Lower leg skin (tissue), 4 donors: ENCODE results near the gene NFYB. TPM values are rescaled to one million over a fixed set of nuclear protein-coding genes. Genes with fewer than 3 reads are reported as not detected.

ENCODE experiments used
- DNase-seq, 2 donors: peaks; one replicate each; pipeline ENCODE4 v3.0.0-alpha.2; 2019; ENCODE audit warnings: low spot score in 2 of 2
- H3K4me3 ChIP-seq: fragments of 200-600 bp; sonication (generic); 2 replicates; pipeline ENCODE4 v1.5.1; 2017; ENCODE audit warnings: mild to moderate bottlenecking, low read depth; ENCODE audit not compliant: poor library complexity, severe bottlenecking
- POLR2A ChIP-seq, 2 donors: fragments of 450-650 bp; IDR thresholded peaks; one replicate each; pipeline ENCODE4 v1.6.1; 2016 to 2017; ENCODE audit warnings: antibody characterized with exemption in 2 of 2, mild to moderate bottlenecking in 1 of 2, moderate library complexity in 1 of 2
- WGBS, 2 donors: methylation state at CpG; one replicate each; pipeline ENCODE4 v1.1.5; 2018; 5-methylcytosine and 5-hydroxymethylcytosine counted together
- intact Hi-C: fragments of 100-400 bp; cut with DNase I; formaldehyde crosslinking; loops from one replicate; pipeline ENCODE4 v1.15.0; 2023; ENCODE audit warnings: low total_unique reads
- total RNA-seq, 4 donors: library from RNA; depleted of rRNA; stranded (reverse); fragments of >200 nt; gene quantifications; one replicate each; pipeline ENCODE4 v1.1.0, GENCODE V29; 2016
- TF ChIP-seq, protein P1 (sequence below), 3 donors: fragments of 450-650 bp; IDR thresholded peaks; one replicate each; pipeline ENCODE4 v1.5.1; 2016; ENCODE audit warnings: antibody characterized with exemption in 3 of 3, mild to moderate bottlenecking in 3 of 3, moderate library complexity in 2 of 3

NFYB gene
- total RNA-seq, 4 donors from 2014 or later, result 10.6 to 20.5 (median 14.3) TPM

- TF ChIP-seq POLR2A (IDR thresholded peaks at IDR 0.05), result no peak
- TF ChIP-seq, protein P1, sequence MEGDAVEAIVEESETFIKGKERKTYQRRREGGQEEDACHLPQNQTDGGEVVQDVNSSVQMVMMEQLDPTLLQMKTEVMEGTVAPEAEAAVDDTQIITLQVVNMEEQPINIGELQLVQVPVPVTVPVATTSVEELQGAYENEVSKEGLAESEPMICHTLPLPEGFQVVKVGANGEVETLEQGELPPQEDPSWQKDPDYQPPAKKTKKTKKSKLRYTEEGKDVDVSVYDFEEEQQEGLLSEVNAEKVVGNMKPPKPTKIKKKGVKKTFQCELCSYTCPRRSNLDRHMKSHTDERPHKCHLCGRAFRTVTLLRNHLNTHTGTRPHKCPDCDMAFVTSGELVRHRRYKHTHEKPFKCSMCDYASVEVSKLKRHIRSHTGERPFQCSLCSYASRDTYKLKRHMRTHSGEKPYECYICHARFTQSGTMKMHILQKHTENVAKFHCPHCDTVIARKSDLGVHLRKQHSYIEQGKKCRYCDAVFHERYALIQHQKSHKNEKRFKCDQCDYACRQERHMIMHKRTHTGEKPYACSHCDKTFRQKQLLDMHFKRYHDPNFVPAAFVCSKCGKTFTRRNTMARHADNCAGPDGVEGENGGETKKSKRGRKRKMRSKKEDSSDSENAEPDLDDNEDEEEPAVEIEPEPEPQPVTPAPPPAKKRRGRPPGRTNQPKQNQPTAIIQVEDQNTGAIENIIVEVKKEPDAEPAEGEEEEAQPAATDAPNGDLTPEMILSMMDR (IDR thresholded peaks at IDR 0.05), result no peak
- 84 to 88% methylated on average over 6 of the region's 6 CpGs for WGBS, 2 donors
- intact Hi-C loops, result no loop called here
- no peak for DNase-seq
- no peak overlapping the region for H3K4me3 ChIP-seq
These were observed 34.5 kb upstream of the NFYB start for GRCh38 chr12:104172570-104172947.

- 83 to 88% methylated on average over 28 of the region's 28 CpGs for WGBS, 2 donors
- TF ChIP-seq, protein P1 (IDR thresholded peaks at IDR 0.05), result no peak
- no peak for TF ChIP-seq POLR2A (IDR thresholded peaks at IDR 0.05)
- H3K4me3 ChIP-seq, result no peak overlapping the region
- DNase-seq, result no peak
- intact Hi-C loops, result no loop called here
These were observed 34.0 kb upstream of the NFYB start for GRCh38 chr12:104171785-104172569.

GRCh38 chr12:104168596-104168995, 30.6 kb upstream of the NFYB start:
- intact Hi-C loops, result no loop called here
- DNase-seq, result peak in 1 of 2 donors; percentile 26
- TF ChIP-seq POLR2A (IDR thresholded peaks at IDR 0.05), result no peak
- TF ChIP-seq, protein P1 (IDR thresholded peaks at IDR 0.05), result no peak
- WGBS, 2 donors, result 90 to 91% methylated on average over 5 of the region's 5 CpGs
- H3K4me3 ChIP-seq, result no peak overlapping the region

DNA sequence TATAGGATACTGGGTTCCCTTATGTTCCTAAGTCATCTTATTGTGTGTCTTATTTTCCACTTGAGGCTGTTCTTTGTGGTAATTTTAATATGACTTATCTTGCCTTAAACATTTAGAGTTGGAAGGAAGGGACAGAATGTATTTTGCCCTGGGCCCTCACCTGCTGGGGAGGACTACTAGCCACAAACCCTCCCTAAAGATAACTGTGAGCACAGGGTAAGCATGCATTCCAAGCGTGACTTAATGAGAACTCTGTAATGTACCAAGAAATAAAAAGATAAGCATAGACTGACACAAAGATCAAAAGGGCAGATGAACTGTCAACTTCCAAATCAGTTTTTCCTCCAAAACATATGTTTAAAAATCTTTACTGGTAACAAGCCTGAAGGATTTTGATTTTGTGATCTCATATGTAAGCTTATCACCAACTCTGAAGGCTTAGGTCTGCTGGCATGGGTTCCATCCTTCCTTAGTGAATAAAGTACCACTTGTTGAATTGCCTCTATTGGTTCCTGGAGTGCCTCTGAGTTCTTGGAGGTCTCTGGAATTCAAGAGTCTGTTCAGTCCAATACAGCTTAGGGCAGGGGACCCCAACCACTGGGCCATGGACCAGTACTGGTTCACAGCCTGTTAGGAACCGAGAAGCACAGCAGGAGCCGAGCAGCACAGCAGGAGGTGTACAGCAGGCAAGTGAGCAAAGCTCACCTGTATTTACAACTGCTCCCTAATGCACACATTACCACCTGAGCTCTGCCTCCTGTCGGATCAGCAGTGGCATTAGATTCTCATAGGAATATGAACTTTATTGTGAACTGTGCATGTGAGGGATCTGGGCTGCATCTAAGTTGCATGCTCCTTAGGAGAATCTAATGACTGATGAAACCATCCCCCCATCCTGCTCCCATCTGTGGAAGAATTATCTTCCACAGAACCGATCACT, 29.8 kb upstream of the NFYB start:
- no peak for DNase-seq
- WGBS, 2 donors, result 87 to 92% methylated on average over 5 of the region's 5 CpGs
- H3K4me3 ChIP-seq, result no peak overlapping the region
- TF ChIP-seq, protein P1 (IDR thresholded peaks at IDR 0.05), result no peak
- TF ChIP-seq POLR2A (IDR thresholded peaks at IDR 0.05), result no peak
- intact Hi-C loops, result no loop called here

GRCh38 chr12:104166465-104166864, 28.5 kb upstream of the NFYB start:
- DNase-seq, result no peak
- no peak overlapping the region for H3K4me3 ChIP-seq
- WGBS, 2 donors, result 83 to 85% methylated on average over 6 of the region's 6 CpGs
- intact Hi-C loops, result no loop called here
- TF ChIP-seq POLR2A (IDR thresholded peaks at IDR 0.05), result no peak
- TF ChIP-seq, protein P1 (IDR thresholded peaks at IDR 0.05), result no peak
